Measurements from ENCODE around the gene UBTD2.

The UBTD2 gene

DNA sequence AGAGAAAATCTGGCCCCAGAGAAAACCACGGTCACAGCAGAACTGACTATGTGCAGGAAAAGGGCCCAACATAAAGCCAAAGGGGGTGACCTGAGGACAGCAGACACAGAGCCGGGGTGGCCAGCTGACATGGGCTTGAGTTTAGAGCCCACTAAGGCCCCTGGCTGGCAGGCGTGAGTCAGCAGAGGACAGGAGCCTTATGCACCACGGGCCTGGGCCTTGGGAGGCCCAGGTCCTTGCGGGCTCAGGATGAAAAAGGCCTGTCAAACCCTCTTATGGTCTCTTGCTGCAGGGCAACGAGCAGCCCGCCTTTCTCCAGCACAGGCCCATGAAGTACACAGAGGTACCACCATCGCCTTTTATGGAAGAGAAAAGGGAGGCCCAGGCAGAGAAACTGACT, 115.3 kb downstream of the UBTD2 start:
- H3K27me3 ChIP-seq (replicated peaks; ENCODE audit: insufficient read depth, low read length): no peaks in the 10 kb centered on the region
- no peak overlapping the region for H3K4me2 ChIP-seq (ENCODE audit: low read depth, low read length)

DNA sequence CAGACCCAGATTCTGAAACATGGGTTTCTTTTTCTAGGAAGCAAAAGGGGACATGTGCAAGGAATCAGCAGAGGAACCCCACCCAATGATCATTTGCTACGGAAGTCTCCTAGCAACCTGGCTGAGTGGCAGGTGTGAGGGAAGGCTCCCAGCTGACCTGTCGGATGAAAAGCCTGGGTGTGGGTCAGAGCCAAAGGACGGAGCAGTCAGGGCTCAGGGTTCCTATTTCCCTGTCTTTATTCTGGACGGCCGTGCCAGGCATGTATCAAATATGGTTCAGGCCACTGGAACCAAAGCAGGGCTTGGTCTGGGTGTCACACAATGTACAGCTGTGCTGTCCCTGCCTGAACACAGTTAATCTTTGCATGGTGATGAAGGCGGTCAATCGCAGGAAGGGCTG, 115.7 kb downstream of the UBTD2 start:
- no peak overlapping the region for H3K9ac ChIP-seq (ENCODE audit: low read length)
- H3K9me2 ChIP-seq (replicated peaks; ENCODE audit: insufficient read depth, low read length): no peaks in the 10 kb centered on the region
- no peaks in the 10 kb centered on the region for H3K27me3 ChIP-seq (replicated peaks; ENCODE audit: insufficient read depth, low read length)
- no peaks in the 10 kb centered on the region for H3K9me3 ChIP-seq (replicated peaks; ENCODE audit: insufficient read depth, low read length)
- no peak overlapping the region for H3K27ac ChIP-seq (ENCODE audit: low read length)
- H3K4me1 ChIP-seq (ENCODE audit: low read length): no peaks in the 10 kb centered on the region
- no peak for DNase-seq
- H3K4me3 ChIP-seq (ENCODE audit: low read length): no peak overlapping the region
- TF ChIP-seq EZH2 (optimal IDR thresholded peaks at IDR 0.05; ENCODE audit: low read depth, low read length) (no peak), EZH2phosphoT487 (IDR thresholded peaks at IDR 0.05; ENCODE audit: low read length) (no peak)
- TF ChIP-seq, protein P1, sequence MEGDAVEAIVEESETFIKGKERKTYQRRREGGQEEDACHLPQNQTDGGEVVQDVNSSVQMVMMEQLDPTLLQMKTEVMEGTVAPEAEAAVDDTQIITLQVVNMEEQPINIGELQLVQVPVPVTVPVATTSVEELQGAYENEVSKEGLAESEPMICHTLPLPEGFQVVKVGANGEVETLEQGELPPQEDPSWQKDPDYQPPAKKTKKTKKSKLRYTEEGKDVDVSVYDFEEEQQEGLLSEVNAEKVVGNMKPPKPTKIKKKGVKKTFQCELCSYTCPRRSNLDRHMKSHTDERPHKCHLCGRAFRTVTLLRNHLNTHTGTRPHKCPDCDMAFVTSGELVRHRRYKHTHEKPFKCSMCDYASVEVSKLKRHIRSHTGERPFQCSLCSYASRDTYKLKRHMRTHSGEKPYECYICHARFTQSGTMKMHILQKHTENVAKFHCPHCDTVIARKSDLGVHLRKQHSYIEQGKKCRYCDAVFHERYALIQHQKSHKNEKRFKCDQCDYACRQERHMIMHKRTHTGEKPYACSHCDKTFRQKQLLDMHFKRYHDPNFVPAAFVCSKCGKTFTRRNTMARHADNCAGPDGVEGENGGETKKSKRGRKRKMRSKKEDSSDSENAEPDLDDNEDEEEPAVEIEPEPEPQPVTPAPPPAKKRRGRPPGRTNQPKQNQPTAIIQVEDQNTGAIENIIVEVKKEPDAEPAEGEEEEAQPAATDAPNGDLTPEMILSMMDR (IDR thresholded peaks at IDR 0.05; ENCODE audit: low read length): no peak
- no peak overlapping the region for H2AFZ ChIP-seq (ENCODE audit: low read length)
- peaks cover 96% of the 10 kb centered on the region for H3K79me2 ChIP-seq (ENCODE audit: low read length)
- H4K20me1 ChIP-seq (ENCODE audit: insufficient read depth, low read length): 0 out of 2 replicates have a peak, but pooled peaks cover 4% of the 10 kb centered on the region
- no peaks in the 10 kb centered on the region for H3F3A ChIP-seq (ENCODE audit: insufficient read depth, low read length)
- no peak overlapping the region for H3K4me2 ChIP-seq (ENCODE audit: low read depth, low read length)
- no peaks in the 10 kb centered on the region; the same call in 1 of the 2 replicates for H3K36me3 ChIP-seq (replicated peaks; ENCODE audit: insufficient read depth, low read length)

More for the DNA sequence above, 115.3 kb downstream of the UBTD2 start:
- no peak overlapping the region for H2AFZ ChIP-seq (ENCODE audit: low read length)
- TF ChIP-seq EZH2phosphoT487 (IDR thresholded peaks at IDR 0.05; ENCODE audit: low read length) (no peak), EZH2 (optimal IDR thresholded peaks at IDR 0.05; ENCODE audit: low read depth, low read length) (no peak)
- TF ChIP-seq, protein P1 (IDR thresholded peaks at IDR 0.05; ENCODE audit: low read length): no peak
- H3K4me3 ChIP-seq (ENCODE audit: low read length): no peak overlapping the region
- no peak overlapping the region for H3K9ac ChIP-seq (ENCODE audit: low read length)
- H3K4me1 ChIP-seq (ENCODE audit: low read length): no peaks in the 10 kb centered on the region
- 0 out of 2 replicates have a peak, but pooled peaks cover 4% of the 10 kb centered on the region for H4K20me1 ChIP-seq (ENCODE audit: insufficient read depth, low read length)
- H3K36me3 ChIP-seq (replicated peaks; ENCODE audit: insufficient read depth, low read length): no peaks in the 10 kb centered on the region; the same call in 1 of the 2 replicates
- H3K27ac ChIP-seq (ENCODE audit: low read length): no peak overlapping the region
- no peaks in the 10 kb centered on the region for H3K9me3 ChIP-seq (replicated peaks; ENCODE audit: insufficient read depth, low read length)
- DNase-seq: no peak
- H3K9me2 ChIP-seq (replicated peaks; ENCODE audit: insufficient read depth, low read length): no peaks in the 10 kb centered on the region
- no peaks in the 10 kb centered on the region for H3F3A ChIP-seq (ENCODE audit: insufficient read depth, low read length)
- peaks cover 96% of the 10 kb centered on the region for H3K79me2 ChIP-seq (ENCODE audit: low read length)

DNA sequence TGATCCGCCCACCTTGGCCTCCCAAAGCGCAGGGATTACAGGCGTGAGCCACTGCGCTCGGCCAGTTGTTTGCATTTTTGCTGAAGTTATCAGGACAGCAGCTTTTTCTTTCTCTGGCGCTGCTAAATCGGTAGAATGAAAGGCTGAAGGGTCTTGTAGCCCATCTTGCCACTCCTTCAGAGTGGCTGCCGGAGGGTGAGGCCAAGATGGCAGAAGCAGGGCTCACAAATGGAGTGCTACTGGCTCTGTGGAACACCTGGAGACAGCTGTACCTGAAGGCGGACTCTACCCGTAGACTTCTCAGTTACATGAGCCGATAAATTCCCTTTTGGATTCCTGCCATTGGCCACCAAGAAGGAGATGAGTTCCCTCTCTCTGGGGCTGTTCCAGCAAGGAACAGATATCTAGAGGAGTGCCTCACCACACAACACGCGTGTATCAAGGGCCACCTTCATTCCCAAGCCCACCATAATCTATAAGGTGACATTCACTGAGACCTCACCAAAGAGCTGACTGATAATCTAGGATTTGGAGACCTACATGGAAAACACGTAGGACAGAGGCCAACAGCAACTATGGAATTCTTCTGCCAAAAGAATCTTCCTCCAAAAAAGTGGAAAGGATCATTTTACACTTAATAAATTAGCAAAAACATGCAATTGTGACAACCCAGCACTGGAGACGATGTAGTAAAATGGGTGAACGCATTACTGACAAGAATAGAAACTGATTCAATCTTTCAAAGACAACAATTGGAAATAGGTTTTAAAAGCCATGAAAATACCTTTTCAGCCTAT, 117.3 kb downstream of the UBTD2 start:
- no peak overlapping the region for H3K4me3 ChIP-seq (ENCODE audit: low read length)
- H3K9me3 ChIP-seq (replicated peaks; ENCODE audit: insufficient read depth, low read length): no peaks in the 10 kb centered on the region
- no peak overlapping the region for H3K4me2 ChIP-seq (ENCODE audit: low read depth, low read length)
- H3K36me3 ChIP-seq (replicated peaks; ENCODE audit: insufficient read depth, low read length): no peaks in the 10 kb centered on the region; the same call in 1 of the 2 replicates
- H3F3A ChIP-seq (ENCODE audit: insufficient read depth, low read length): no peaks in the 10 kb centered on the region
- H2AFZ ChIP-seq (ENCODE audit: low read length): no peak overlapping the region
- H3K4me1 ChIP-seq (ENCODE audit: low read length): no peaks in the 10 kb centered on the region
- no peak overlapping the region for H3K9ac ChIP-seq (ENCODE audit: low read length)
- no peak for DNase-seq
- H3K9me2 ChIP-seq (replicated peaks; ENCODE audit: insufficient read depth, low read length): no peaks in the 10 kb centered on the region
- 0 out of 2 replicates have a peak, but pooled peaks cover 6% of the 10 kb centered on the region for H4K20me1 ChIP-seq (ENCODE audit: insufficient read depth, low read length)
- H3K27me3 ChIP-seq (replicated peaks; ENCODE audit: insufficient read depth, low read length): no peaks in the 10 kb centered on the region
- TF ChIP-seq, protein P1 (IDR thresholded peaks at IDR 0.05; ENCODE audit: low read length): no peak
- TF ChIP-seq EZH2phosphoT487 (IDR thresholded peaks at IDR 0.05; ENCODE audit: low read length) (no peak), EZH2 (optimal IDR thresholded peaks at IDR 0.05; ENCODE audit: low read depth, low read length) (no peak)
- peaks cover 96% of the 10 kb centered on the region for H3K79me2 ChIP-seq (ENCODE audit: low read length)
- H3K27ac ChIP-seq (ENCODE audit: low read length): no peak overlapping the region

All from MM.1S (cell line).